HG03442 (cell line): Measurements from ENCODE around the gene IRAK2.
A peak's percentile ranks its signal among the peaks of the same experiment; 100 is the strongest.

ENCODE experiments used
- ATAC-seq: cut with Tn5 transposase; IDR thresholded peaks from one replicate; pipeline ENCODE4 v1.9.1; 2021; ENCODE audit warnings: mild to moderate bottlenecking, moderate library complexity; ENCODE audit not compliant: unreplicated experiment

The IRAK2 gene

DNA sequence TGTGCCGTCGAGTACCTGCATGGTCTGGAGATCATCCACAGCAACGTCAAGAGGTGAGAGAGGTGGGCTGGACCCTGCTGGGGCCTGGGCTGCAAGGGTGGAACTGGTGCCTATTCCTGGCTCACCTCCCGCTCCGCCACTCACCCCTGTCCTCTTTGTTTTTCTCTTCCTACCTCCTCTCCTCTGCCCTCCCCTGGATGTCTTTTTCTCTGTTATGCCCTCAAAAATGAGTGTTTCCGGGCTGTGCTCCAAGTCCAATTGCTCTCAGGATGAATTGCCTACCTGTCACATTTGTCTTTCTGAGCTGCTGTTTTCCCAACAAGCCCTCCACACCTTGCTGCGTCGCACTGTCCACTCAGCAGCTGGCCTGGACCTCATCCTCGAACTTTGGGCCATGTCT lies 55.0 kb downstream of the IRAK2 start:
- ATAC-seq: no peak

DNA sequence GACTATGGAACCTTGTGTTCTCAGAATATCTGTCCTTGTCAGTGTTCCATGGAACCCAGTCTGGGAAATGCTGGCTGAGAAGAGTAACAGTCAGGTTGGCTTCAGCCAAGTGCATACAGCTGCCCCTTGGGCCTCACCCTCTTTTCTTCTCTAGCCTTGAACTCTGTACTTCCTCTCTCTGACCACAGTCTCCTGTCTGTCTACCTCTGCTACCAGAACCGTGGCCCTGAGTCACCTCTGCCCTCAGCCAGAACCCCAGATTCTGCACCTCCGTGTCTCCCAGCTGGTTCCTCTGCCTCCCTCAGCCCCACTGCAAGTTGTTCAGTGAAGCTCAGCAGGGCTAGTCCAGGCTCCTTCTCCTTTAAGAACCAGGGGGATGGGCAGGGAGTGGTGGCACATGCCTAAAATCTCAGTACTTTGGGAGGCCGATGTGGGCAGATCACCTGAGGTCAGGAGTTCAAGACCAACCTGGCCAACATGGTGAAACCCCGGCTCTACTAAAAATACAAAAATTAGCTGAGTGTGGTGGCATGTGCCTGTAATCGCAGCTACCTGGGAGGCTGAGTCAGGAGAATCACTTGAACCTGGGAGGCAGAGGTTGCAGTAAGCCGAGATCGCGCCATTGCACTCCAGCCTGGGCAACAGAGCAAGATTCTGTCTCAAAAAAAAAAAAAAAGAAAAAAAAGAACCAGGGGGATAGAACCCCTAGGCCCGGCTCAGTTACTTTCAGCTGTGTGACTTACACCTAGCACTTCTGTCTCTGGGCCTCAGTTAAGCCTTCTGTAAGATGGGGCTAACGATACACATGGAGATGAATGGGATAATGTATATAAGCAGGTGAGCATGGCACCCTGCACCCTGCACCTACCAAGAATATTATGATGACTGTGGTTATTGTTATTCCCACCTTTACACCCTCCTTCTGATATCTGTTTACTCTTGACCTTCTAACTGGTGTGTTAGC lies 59.2 kb downstream of the IRAK2 start:
- ATAC-seq: peak; percentile 63

DNA sequence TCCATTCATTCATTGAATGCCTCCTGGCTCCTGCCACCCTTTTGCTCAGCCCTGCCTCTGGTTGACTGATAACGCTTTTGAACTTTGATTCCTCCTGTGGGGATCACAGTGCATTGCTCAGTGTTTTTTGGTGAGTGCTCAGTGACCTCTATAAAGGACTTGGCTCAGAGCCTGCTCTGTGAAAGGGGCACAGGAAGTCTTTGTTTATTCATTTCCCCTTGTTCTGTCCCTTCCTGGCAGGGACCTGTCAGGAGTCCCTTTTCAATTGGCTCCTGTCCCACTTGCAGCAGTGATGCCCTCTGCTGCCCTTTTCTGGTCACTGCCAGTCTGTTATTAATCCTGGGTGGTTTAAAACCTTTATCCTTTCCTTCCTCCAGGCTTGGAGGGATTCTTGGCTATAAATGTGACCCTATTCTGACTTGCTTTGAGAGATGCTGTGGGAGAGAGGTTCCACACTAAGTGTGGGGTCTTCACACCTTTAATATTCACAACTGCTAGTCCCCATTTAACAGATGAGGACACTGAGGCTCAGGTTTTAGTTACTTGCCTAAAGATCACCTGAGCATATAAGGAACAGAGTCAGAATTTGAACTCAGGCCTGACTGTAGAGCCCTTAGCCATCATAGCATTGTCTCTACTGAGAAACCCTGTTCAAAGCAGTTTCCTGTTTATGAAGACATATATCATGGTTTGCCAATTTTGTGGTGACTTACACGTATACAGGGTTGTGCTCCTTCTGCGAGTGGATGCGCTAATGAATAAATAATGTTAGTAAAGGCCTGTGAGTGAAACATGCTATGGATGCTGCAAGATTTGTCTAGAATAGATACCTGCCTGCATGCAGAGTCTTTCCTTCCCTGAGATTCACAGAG lies 60.3 kb downstream of the IRAK2 start:
- no peak for ATAC-seq

DNA sequence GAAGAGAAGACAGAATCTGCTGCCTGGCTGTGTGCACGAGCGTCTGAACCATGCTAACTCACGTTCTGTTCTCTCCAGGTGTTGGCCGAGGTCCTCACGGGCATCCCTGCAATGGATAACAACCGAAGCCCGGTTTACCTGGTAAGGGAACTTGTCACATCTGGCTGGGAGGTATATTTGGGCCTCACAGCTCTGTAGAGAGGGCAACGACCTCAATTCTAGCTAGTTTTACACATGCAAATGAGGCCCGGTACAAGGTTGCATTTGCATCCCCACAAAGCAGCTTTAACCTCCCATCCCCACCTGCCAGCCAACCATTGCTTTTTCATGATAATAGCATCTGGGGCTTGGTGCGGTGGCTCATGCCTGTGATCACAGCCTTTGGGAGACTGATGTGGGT lies 61.6 kb downstream of the IRAK2 start:
- no peak for ATAC-seq

DNA sequence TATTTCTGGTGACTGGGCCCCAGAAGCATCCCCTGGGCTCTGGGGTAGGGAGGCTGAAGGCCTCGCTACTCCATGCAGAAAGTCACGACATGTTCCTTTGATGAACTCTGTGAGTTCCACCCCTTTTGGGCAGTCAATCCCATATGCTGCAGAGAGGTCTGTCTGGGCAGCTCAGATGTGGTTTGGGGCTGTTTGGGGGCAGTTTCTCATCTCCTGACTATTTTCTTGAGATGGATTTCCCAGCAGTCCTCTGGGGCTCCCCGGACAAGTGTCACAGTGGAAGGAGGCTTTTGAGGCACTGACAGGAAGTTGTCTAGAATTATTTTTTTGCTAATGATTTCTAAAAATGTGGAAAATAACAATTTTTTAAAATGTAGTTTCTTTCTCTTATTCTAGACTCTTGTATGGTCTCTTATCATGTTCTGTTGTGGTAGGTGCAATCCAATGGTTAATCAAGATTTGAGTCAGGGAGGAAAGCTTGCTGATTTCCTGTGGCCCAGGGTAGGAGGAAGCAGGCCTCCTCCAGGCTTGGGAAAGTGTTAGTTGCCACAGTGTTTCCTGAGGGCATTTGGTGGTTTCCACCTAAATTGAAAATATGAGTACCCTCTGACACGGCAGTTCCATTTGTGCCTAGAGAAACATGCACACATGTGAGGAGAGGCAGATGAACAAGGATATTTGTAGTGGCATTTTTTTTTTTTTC lies 63.7 kb downstream of the IRAK2 start:
- no peak for ATAC-seq

DNA sequence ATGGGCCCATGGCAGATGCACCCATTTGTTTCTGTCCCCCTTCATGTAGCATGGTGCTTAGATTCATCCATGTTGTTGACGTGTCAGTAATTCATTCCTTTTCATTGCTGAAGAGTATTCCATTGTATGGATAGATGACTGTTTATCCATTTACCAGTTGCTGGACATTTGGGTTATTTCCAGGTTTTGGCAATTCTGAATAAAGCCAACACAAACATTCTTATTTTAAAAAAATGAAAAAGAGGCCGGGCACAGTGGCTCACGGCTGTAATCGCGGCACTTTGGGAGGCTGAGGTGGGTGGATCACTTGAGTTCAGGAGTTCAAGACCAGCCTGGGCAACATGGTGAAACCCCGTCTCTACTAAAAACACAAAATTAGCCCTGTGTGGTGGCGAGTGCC lies 64.9 kb downstream of the IRAK2 start:
- ATAC-seq: no peak

DNA sequence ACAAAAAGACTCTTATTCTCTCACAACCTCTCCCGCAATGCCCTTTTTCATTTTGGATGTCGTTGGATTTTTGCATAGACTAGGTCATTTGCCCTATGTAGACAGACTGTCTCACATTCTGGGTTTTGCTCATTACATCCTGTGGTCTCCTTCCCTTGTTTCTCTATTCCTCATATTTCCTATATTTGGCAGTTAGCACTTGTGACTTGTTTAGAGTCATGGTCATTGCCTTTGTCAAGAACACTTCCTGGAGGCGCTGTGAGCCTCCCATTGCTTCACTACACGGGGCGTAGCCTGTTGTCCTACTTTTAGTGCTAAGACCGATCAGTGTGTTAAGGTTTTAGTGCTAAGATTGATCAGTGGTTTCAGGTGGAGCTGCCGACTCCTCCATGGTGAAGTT lies 67.4 kb downstream of the IRAK2 start:
- peak; percentile 64 for ATAC-seq

DNA sequence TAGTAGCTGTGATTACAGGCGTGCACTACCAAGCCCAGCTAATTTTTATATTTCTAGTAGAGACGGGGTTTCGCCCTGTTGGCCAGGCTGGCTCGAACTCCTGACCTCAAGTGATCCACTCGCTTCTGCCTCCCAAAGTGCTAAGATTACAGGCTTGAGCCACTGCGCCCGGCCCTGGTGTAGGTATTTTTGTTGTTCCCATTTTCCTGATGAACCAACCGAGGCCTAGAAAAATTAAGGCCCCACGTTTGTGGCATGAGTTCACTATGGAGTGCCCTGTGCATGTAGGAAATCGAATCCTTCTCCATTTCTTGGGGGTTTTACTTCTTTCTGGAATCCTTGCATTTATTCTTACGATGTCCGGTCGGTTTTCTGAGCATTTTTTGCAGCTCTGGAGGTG lies 69.3 kb downstream of the IRAK2 start:
- no peak for ATAC-seq

DNA sequence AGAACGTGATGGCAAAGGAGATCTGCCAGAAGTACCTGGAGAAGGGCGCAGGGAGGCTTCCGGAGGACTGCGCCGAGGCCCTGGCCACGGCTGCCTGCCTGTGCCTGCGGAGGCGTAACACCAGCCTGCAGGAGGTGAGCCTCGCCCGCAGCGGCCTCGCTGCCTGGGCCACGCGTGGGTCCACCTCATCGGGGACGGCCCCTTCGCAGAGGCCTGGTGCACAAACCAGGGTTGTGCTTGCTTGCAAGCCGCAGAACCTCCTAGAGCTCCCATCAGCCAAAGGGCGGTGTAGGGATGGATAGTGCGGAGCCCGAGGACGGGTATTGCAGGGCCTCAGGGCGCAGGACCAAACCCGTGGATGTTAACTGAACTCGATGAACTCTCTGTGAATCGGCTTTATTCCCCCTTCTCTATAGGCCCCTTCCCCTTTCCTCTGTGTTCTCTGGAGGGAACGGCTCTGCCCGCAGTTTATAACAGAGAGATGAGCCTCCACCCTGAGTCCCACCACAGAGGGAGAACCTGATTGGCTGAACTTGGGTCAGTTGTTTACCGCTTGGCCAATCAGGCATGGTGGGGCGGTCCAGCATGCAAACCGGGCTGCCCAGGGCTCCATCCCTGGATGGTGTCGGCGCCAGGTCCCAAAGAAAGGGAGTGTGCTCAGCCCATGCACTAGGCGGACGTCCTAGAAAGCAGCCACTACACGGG lies 70.0 kb downstream of the IRAK2 start:
- no peak for ATAC-seq

DNA sequence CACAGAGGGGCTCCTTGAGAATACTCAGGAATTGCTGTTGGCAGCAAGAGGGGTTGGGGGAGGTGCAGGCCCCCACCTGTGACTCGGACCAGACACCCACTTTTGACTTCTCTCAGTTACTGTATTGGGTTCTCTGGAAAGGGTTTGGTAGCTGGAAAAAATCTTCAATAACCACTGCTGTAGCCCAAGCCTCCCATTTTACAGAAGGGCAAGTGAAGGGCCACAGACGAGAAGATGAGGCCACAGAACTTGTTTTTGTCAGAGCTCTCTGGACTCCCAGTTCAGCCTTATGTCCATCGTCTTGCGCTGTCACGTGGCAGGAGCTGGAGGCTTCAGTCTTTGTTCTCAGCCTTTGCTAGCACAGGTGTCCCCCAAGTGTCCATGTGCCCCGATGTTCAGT lies 70.8 kb downstream of the IRAK2 start:
- no peak for ATAC-seq

DNA sequence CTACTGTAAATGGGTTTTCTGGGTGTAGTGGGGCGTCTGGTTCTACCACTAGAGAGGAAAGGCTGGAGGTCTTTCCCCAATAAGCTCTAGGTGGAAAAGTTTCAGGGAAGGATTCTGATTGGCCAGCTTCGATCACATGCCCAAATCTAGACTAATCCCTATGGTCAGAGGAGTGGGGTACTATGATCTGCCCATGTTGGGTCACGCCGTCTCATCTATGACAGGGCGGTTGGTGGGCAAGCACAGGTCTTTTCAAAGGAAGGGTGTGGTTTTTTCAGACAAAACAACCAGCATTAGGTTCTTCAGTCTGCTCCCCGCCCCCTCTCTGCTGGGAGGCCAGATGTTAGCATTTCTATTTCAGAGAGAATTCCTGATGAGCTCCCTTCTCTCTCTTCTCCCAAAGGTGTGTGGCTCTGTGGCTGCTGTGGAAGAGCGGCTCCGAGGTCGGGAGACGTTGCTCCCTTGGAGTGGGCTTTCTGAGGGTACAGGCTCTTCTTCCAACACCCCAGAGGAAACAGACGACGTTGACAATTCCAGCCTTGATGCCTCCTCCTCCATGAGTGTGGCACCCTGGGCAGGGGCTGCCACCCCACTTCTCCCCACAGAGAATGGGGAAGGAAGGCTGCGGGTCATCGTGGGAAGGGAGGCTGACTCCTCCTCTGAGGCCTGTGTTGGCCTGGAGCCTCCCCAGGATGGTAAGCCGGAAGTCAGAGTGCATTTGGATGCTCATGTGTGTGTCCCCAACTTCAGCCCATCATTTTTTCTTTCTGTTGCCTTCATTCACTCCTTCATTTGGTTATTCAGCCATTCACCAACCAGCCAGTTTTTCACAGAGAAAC lies 73.8 kb downstream of the IRAK2 start:
- ATAC-seq: no peak

DNA sequence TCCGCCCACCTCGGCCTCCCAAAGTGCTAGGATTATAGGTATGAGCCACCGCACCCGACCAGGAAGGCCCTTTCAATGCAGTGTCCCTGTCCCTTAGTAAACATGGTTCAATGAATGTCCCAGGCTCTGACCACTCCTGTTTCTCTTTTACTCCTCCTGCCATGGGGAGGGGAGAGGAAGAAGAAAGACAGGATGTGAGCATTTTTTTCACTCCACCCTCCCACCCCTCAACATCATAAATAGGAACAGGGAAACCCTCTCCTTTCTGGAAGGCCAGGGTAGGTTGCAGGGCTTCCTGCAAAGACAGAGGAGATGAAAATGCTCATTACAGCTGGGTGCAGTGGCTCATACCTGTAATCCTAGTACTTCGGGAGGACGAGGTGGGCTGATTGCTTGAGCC lies 76.1 kb downstream of the IRAK2 start:
- ATAC-seq: no peak

DNA sequence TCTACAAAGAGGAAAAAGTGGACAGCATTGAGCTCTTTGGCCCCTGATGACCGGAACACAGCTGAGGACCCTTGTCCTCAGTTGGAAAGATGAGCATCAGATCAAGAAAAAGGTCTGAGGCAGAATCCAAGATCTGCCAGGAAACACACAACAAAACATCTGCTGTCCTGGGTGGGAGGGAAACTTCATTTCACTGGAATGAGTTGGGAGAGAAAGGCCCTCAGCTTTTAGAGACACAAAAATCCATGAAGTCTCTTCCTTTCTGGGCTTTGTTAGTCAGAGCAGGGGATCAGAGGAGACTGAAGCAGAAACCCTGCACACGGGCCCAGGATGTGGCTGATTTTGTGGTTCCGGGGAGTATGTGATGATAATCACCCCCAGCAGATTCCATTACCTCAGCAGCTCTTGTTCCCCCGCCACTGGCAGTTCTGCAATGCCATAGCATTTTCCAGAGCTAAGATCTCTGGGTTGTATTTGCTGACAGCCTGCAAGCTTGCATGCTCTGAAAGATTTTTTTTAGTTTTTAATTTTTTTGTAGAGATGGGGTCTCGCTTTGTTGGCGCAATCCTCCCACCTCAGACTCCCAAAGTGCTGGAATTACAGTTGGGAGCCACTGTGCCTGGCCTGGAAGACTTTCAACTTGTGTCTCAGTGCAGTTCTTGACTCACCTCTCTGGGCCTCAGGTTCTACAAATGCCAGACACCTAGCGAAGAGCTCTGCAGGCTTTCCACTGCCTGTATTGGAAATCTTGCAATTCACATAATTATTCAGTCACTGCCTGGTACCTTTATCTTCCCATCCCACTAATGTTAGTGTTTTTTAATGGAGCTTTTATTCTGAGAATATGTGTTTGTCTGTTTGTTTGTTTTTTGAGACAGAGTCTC lies 77.7 kb downstream of the IRAK2 start:
- no peak for ATAC-seq

DNA sequence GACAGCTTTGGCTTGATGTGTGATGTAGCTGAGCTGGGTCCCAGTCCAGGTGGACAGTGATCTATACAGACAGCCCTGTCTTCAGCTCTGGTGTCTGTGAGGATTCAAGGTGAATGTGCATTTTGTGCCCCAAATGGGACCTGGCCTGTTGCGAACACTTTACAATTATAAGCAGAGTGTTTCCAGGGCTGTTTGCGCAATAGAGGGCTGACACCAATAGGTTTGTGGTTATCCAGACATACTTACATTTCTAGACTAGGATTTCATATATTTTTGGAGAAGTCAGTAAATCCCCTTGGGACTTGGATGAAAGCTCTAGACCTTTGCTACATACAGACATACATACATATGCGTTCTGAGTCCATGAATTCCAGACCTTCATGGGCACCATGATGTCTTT lies 79.3 kb downstream of the IRAK2 start:
- ATAC-seq: no peak

DNA sequence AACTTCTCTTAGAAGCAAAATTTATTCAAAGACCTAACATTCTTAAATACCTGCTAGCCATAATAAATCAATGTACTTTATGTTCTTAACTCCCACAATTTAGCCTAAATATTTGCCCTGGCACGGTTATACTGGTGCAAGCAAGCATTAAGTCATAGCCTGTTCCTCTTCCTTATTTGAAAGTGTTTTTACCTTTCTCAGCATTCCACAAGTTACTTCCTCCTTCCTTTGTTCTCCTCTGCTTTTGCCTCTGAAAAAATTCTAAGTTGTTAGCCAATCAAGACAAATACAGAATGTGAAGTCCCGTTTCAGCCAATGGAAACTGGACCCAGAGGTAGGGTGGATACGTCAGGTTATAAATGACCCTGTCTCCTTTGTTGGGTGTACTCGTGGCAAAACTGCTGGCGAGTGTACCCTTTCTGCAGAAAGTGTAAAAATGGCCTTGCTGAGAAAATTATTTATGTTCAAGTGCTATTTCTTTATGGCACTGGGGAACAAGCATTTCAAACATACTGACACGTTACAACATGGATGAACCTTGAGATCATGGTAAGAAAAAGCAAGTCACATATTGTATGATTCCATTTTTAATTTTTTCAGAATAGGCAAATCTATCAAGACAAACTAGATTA lies 80.5 kb downstream of the IRAK2 start:
- no peak for ATAC-seq

DNA sequence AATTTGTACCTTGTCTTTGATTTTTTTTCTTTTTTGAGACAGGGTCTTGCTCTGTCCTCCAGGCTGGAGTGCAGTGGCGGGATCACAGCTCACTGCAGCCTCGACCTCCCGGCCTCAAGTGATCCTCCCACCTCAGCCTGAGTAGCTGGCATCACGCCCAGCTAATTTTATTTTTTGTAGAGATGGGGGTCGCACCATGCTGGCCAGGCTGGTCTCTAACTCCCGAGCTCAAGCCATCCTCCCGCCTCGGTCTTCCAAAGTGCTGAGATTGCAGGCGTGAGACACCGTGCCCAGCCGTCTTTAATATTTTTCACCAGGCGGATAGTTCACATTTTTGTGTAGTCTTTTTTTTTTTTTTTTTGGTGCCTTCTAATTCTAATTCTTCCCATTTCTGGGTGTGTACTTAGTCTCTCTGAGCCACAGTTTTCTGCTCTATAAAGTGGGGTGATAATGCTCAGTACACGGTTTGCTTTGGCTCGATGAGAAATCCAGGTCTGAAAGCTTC lies 83.0 kb downstream of the IRAK2 start:
- no peak for ATAC-seq

DNA sequence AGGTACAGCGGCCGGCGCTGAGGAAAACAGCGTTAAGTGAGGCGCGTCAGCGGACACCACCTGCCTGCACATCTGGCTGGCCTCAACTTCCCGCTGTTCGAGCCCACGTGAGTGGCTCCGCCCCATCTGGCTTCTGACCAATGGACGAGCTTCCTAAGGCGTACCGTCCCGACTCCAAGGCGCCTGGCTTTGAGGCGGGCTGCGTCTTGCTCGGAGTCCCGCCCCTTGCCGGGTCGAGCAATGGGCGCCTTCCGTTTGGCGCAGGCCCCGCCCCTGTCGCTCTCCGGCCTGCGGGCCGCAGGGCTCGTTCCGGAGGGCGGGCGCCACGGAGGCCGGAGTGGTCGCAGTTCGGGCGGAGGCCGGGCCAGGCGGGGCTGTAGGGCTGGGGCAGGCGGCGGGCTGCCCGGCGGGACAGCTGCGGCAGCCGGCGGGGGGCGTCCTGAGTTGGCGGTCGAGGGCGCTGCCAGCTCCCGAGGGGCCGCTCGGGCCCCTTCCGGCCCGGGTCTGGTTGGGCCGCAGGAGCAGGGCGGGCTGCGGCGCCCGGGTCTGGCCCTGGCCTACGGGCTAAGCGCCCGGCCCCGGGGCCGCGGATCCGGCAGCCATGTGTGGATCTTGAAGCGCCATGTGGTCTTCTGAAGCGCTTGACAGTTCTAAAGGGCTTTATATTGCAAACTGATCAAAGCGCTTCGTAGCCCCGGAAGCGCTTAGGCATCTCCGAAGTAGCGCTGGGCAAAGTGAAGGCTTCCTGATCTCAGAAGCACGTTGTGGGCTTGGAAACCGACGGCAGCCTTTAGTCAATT lies 83.7 kb downstream of the IRAK2 start, which contains the start of gene TATDN2:
Gene TATDN2, plus strand, starts transcription at position 276 of the 800 bp plus-strand sequence. CDS start 742 bp downstream, outside the sequence.
- peak; percentile 92 for ATAC-seq
